DMS153 (cell line): ENCODE data around the gene SOX11.

Source experiments
- DNase-seq: peaks from one replicate; lab custom pipeline; 2025; lab: John Stamatoyannopoulos, UW

Gene SOX11

GRCh38 chr2:5723791-5724735 is 31.9 kb downstream of the SOX11 start:
- DNase-seq: no peak

DNA sequence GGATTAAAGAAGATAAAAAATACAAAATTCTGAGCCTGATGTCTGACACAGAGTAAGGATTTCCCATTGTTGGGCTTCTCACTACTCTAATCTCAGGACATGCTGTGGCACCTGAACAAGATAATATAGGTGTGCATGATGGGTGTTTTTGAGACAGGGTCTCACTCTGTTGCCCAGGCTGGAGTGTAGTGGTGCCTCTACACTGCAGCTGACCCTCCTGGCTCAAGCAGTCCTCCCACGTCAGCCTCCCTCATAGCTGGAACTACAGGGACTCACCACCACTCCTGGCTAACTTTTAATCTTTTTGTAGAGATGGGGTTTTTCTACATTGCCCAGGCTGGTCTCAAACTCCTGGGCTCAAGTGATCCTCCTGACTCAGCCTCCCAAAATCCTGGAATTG is 32.9 kb downstream of the SOX11 start:
- DNase-seq: no peak

GRCh38 chr2:5725794-5726463 is 33.7 kb downstream of the SOX11 start:
- no peak for DNase-seq

GRCh38 chr2:5727235-5727634 is 35.1 kb downstream of the SOX11 start:
- no peak for DNase-seq

GRCh38 chr2:5729416-5729815 is 37.2 kb downstream of the SOX11 start:
- no peak for DNase-seq

DNA sequence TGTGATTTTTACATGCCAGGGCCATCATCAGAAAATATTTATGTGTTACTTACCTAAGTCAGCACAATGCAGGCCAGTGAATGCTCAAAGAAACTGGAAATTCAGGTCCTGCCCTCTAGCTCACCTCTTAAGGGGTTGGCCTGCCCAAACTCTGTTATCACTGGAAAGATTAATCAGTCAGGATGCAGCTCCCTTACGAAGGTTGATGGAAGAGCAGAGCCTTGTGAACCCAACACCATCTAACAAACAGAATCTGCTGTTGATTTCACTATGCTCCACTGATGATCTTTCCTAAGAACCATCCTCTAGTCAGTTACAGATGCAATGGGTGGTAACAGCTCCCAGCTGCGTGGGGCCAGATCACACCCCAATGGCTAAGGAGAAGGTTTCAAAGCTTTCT is 38.2 kb downstream of the SOX11 start:
- DNase-seq: no peak

- no peak for DNase-seq
Measured at GRCh38 chr2:5734859-5735520, 42.8 kb downstream of the SOX11 start.

DNA sequence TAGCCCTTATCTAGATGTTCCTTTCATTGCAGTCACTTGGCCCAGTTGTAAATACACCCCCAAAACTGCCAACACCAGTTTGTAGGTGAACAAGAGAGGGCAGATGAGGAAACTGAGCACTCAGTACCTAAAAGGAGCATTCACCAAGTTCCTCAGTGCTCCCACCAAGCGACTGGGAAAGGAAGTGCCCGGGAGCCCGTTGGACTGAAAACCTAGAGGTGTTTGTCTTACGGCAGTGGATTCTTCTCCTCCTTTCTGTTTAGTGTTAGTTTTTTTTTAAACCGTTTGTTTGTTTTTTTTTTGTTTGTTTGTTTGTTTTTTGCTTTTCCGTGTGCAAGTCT is 43.3 kb downstream of the SOX11 start:
- no peak for DNase-seq

- no peak for DNase-seq
Measured at GRCh38 chr2:5736050-5736449, 43.9 kb downstream of the SOX11 start.

GRCh38 chr2:5736886-5737285 is 44.7 kb downstream of the SOX11 start:
- DNase-seq: no peak

- DNase-seq: no peak
Measured at GRCh38 chr2:5740053-5740452, 47.9 kb downstream of the SOX11 start.

- no peak for DNase-seq
Measured at GRCh38 chr2:5740817-5741216, 48.6 kb downstream of the SOX11 start.

- DNase-seq: no peak
Measured at GRCh38 chr2:5741242-5741641, 49.1 kb downstream of the SOX11 start.

- peak; percentile 37 for DNase-seq
Measured at GRCh38 chr2:5742126-5742525, 49.9 kb downstream of the SOX11 start.

DNA sequence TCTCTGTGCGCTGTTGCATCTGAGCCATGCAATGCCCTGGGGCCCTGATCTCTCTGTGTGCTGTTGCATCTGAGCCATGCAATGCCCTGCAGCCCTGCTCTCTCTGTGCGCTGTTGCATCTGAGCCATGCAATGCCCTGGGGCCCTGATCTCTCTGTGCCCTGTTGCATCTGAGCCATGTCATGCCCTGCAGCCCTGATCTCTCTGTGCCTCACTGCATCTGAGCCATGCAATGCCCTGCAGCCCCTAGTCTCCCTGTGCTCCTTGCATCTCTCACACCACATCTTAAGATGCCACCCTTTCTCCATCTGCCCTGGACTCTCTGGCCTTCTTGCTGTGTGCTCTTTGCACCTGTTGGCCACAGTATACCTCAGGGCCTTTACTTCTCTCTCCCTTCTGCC is 56.2 kb downstream of the SOX11 start:
- DNase-seq: no peak

DNA sequence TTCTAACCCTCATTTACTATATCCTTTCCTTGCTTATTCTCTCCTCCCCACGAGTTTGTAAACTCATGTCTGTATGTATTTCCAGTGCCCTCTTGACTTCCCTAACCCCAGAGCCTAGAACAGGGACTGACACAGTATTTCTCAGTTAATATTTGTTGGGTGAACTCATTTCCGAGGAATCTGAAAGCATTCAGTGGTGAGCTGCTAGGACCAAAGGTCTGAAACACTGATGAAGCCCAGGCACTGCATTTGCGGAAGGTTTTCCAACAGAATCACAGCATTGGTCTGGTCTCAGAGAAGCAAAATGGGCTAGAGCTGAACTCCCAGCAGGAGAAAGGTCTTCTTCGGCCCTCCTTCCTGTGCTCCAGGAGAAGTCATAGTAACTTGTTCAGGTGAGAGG is 56.8 kb downstream of the SOX11 start:
- no peak for DNase-seq

- no peak for DNase-seq
Measured at GRCh38 chr2:5749347-5749746, 57.2 kb downstream of the SOX11 start.
